Right cardiac atrium (tissue), 5 donors: Measurements from ENCODE around the gene UQCR10. TPM values are rescaled to one million over a fixed set of nuclear protein-coding genes. Genes with fewer than 3 reads are reported as not detected.

Experiments
- ATAC-seq, 2 donors: fragments of 200-7000 bp; cut with Tn5 transposase; one replicate each; pipeline versions ENCODE4 v1.8.0 to v1.9.1; 2020; ENCODE audit warnings: moderate library complexity in 2 of 2, mild to moderate bottlenecking in 1 of 2
- DNase-seq, 3 donors: peaks; one replicate each; pipeline ENCODE4 v3.0.0-alpha.2; 2020
- H3K27ac ChIP-seq: one replicate; pipeline ENCODE4 v1.5.1; 2013; ENCODE audit warnings: mild to moderate bottlenecking, low read length, control low read depth, moderate library complexity
- H3K27me3 ChIP-seq: one replicate; pipeline ENCODE4 v1.6.1; 2013; ENCODE audit not compliant: control insufficient read depth, insufficient read depth
- H3K4me1 ChIP-seq: one replicate; pipeline ENCODE4 v1.6.1; 2013; ENCODE audit warnings: low read length; ENCODE audit not compliant: control insufficient read depth, insufficient read depth
- H3K4me3 ChIP-seq: one replicate; pipeline ENCODE4 v1.5.1; 2013; ENCODE audit warnings: low read length, control low read depth
- H3K9me3 ChIP-seq: one replicate; pipeline ENCODE4 v1.6.1; 2013; ENCODE audit warnings: low read length; ENCODE audit not compliant: control insufficient read depth
- WGBS: extraction: QIAGEN DNeasy Blood & Tissue Kit; methylation state at CpG from one replicate; pipeline ENCODE4 v1.1.7; 2013; 5-methylcytosine and 5-hydroxymethylcytosine counted together
- intact Hi-C, 4 donors: fragments of 100-400 bp; cut with DNase I; formaldehyde crosslinking; loops; one replicate each; pipeline versions ENCODE4 v1.11.0 to v1.14.0; 2022 to 2023
- long read RNA-seq, 4 donors: library from polyadenylated mRNA; unstranded; transcript quantifications; one replicate each; pipeline ENCODE4 v2.0.0, GENCODE V29; 2020 to 2021
- polyA plus RNA-seq: library from polyadenylated mRNA; stranded (reverse); fragments of 200-250 nt; gene quantifications from one replicate; pipeline ENCODE4 v1.2.3, GENCODE V29; 2013
- total RNA-seq, 4 donors: library from RNA; stranded (reverse); fragmentation: NEBNext Ultra II Directional; extraction: Animal tissue kit (Norgen Biotek cat#: 25700); gene quantifications; one replicate each; pipeline ENCODE4 v1.2.1, GENCODE V29; 2021
- donor health status: healthy with polysubstance abuse.
- donor health status: DM: no; HTN: yes; CAD: no.
- donor health status: DM: no; HTN: no; CAD: no.
- donor health status: DM: no; HTN: yes; CAD: no; lungs with severe emphysema.
- donor health status: DM: yes; HTN: yes; CAD: no.

Gene UQCR10
- total RNA-seq = 100 to 1,000 TPM; 216 to 307 (median 277) TPM
- polyA plus RNA-seq = 768 TPM
- long read RNA-seq, donor 1, transcript UQCR10-201 (2 exons, 916 nt) = major isoform, 255 of 289 reads
- long read RNA-seq, donor 1, transcript UQCR10-202 (2 exons, 584 nt) = minor isoform, 27 of 289 reads
- long read RNA-seq, donor 1, partial matches to known transcripts = 0 of 289 reads
- long read RNA-seq, donor 1, other reads (novel, unspliced or antisense) = 7 of 289 reads
- long read RNA-seq, donor 2, transcript UQCR10-202 (2 exons, 584 nt) = minor isoform, 20 of 375 reads
- long read RNA-seq, donor 2, transcript UQCR10-201 (2 exons, 916 nt) = major isoform, 347 of 375 reads
- long read RNA-seq, donor 2, partial matches to known transcripts = 5 of 375 reads
- long read RNA-seq, donor 2, other reads (novel, unspliced or antisense) = 3 of 375 reads
- long read RNA-seq, donor 3, transcript UQCR10-201 (2 exons, 916 nt) = major isoform, 99 of 122 reads
- long read RNA-seq, donor 3, transcript UQCR10-202 (2 exons, 584 nt) = minor isoform, 12 of 122 reads
- long read RNA-seq, donor 3, partial matches to known transcripts = 0 of 122 reads
- long read RNA-seq, donor 3, other reads (novel, unspliced or antisense) = 11 of 122 reads
- long read RNA-seq, donor 4, transcript UQCR10-202 (2 exons, 584 nt) = minor isoform, 20 of 200 reads
- long read RNA-seq, donor 4, transcript UQCR10-201 (2 exons, 916 nt) = major isoform, 172 of 200 reads
- long read RNA-seq, donor 4, partial matches to known transcripts = 0 of 200 reads
- long read RNA-seq, donor 4, other reads (novel, unspliced or antisense) = 8 of 200 reads

- H3K27me3 ChIP-seq = no peaks in the 10 kb centered on the region
- H3K27ac ChIP-seq = peak within 1 kb of the TSS; percentile 89
- intact Hi-C loops = loop anchor here in 1 of 4 donors (10.0 kb wide), 1 partner anchor 237 kb away; no protein-coding TSS in a partner anchor
- 13% methylated on average over 46 of the region's 46 CpGs for WGBS
- peak; percentile 95 to 98 (median 98) for DNase-seq
- peak; percentile 92 to 94 for ATAC-seq
- peak within 1 kb of the TSS; percentile 73 for H3K4me3 ChIP-seq
- peaks cover 9% of the 10 kb centered on the region for H3K4me1 ChIP-seq
- H3K9me3 ChIP-seq = no peaks in the 10 kb centered on the region
These were observed at the start of gene UQCR10 for GRCh38 chr22:29767171-29768051. Gene UQCR10, plus strand, starts transcription at chr22:29767369. Its CDS starts 30 bp downstream, at chr22:29767399.

- ATAC-seq = no peak
- no peak overlapping the region for H3K4me3 ChIP-seq
- H3K27ac ChIP-seq = no peak overlapping the region
- intact Hi-C loops = no loop called here
- no peak for DNase-seq
- 90% methylated on average over 11 of the region's 11 CpGs for WGBS
- H3K9me3 ChIP-seq = no peaks in the 10 kb centered on the region
- no peaks in the 10 kb centered on the region for H3K4me1 ChIP-seq
- no peaks in the 10 kb centered on the region for H3K27me3 ChIP-seq
These were observed 49.4 kb upstream of the UQCR10 start for GRCh38 chr22:29717789-29718188.

GRCh38 chr22:29718949-29719898 lies 47.9 kb upstream of the UQCR10 start:
- WGBS = 44% methylated on average over 24 of the region's 24 CpGs
- Histone ChIP-seq H3K27me3 (no peaks in the 10 kb centered on the region), H3K4me3 (peak overlapping the region; percentile 36), H3K4me1 (no peaks in the 10 kb centered on the region), H3K27ac (no peak overlapping the region), H3K9me3 (no peaks in the 10 kb centered on the region)
- ATAC-seq (no peak), DNase-seq (no peak)
- intact Hi-C loops = no loop called here

GRCh38 chr22:29719899-29720645 lies 47.1 kb upstream of the UQCR10 start, which contains the start of gene CABP7:
Gene CABP7, plus strand, starts transcription at chr22:29720003. Its CDS starts 422 bp downstream, at chr22:29720425.
- peak within 1 kb of the TSS; percentile 36 for H3K4me3 ChIP-seq
- no peaks in the 10 kb centered on the region for H3K9me3 ChIP-seq
- no peaks in the 10 kb centered on the region for H3K27me3 ChIP-seq
- H3K4me1 ChIP-seq = no peaks in the 10 kb centered on the region
- DNase-seq (no peak), ATAC-seq (no peak)
- H3K27ac ChIP-seq = no peak within 1 kb of the TSS
- intact Hi-C loops = no loop called here
- 2% methylated on average over 114 of the region's 115 CpGs for WGBS

GRCh38 chr22:29720811-29721323 lies 46.3 kb upstream of the UQCR10 start:
- Histone ChIP-seq H3K9me3 (no peaks in the 10 kb centered on the region), H3K4me3 (peak overlapping the region; percentile 36), H3K27me3 (no peaks in the 10 kb centered on the region), H3K4me1 (no peaks in the 10 kb centered on the region), H3K27ac (no peak overlapping the region)
- intact Hi-C loops = no loop called here
- DNase-seq (no peak), ATAC-seq (no peak)
- WGBS = 4% methylated on average over 53 of the region's 53 CpGs

- Histone ChIP-seq H3K4me3 (no peak overlapping the region), H3K4me1 (no peaks in the 10 kb centered on the region), H3K27me3 (no peaks in the 10 kb centered on the region), H3K9me3 (no peaks in the 10 kb centered on the region), H3K27ac (no peak overlapping the region)
- ATAC-seq (no peak), DNase-seq (no peak)
- 78% methylated on average over 7 of the region's 7 CpGs for WGBS
- intact Hi-C loops = no loop called here
These were observed 45.0 kb upstream of the UQCR10 start for GRCh38 chr22:29722151-29722550.

- intact Hi-C loops = no loop called here
- H3K9me3 ChIP-seq = no peaks in the 10 kb centered on the region
- H3K4me1 ChIP-seq = no peaks in the 10 kb centered on the region
- 82% methylated on average over 16 of the region's 16 CpGs for WGBS
- no peak overlapping the region for H3K4me3 ChIP-seq
- ATAC-seq (no peak), DNase-seq (no peak)
- no peak overlapping the region for H3K27ac ChIP-seq
- no peaks in the 10 kb centered on the region for H3K27me3 ChIP-seq
These were observed 44.6 kb upstream of the UQCR10 start for GRCh38 chr22:29722587-29722986.

GRCh38 chr22:29723766-29724165 lies 43.4 kb upstream of the UQCR10 start:
- ATAC-seq (no peak), DNase-seq (no peak)
- Histone ChIP-seq H3K27me3 (no peaks in the 10 kb centered on the region), H3K9me3 (no peaks in the 10 kb centered on the region), H3K27ac (no peak overlapping the region), H3K4me3 (no peak overlapping the region), H3K4me1 (no peaks in the 10 kb centered on the region)
- WGBS = 87% methylated on average over 10 of the region's 10 CpGs
- intact Hi-C loops = no loop called here

- Histone ChIP-seq H3K27me3 (no peaks in the 10 kb centered on the region), H3K27ac (no peak overlapping the region), H3K4me1 (no peaks in the 10 kb centered on the region), H3K4me3 (no peak overlapping the region), H3K9me3 (no peaks in the 10 kb centered on the region)
- WGBS = 44% methylated on average over 8 of the region's 8 CpGs
- no peak for DNase-seq
- ATAC-seq = no peak
- intact Hi-C loops = no loop called here
These were observed 42.3 kb upstream of the UQCR10 start for GRCh38 chr22:29724843-29725242.
